ENCODE results near the gene FPR1. TPM values are rescaled to one million over a fixed set of nuclear protein-coding genes. Genes with fewer than 3 reads are reported as not detected.

The FPR1 gene
- total RNA-seq, 1 donor from 2014 or later: not detected

GRCh38 chr19:51706296-51706695 is 45.4 kb downstream of the FPR1 start:
- TF ChIP-seq CTCF (IDR thresholded peaks at IDR 0.05; ENCODE audit: insufficient read depth, low read length, poor library complexity, severe bottlenecking): no peak
- H3K4me3 ChIP-seq (ENCODE audit: low read depth, low read length): no peak overlapping the region
- DNase-seq (ENCODE audit: low read depth): no peak
- no peaks in the 10 kb centered on the region for H3K27me3 ChIP-seq (ENCODE audit: control insufficient read depth, insufficient read depth, low read length)
- H3K36me3 ChIP-seq (ENCODE audit: control insufficient read depth, insufficient read depth, low read length): peaks cover 5% of the 10 kb centered on the region

DNA sequence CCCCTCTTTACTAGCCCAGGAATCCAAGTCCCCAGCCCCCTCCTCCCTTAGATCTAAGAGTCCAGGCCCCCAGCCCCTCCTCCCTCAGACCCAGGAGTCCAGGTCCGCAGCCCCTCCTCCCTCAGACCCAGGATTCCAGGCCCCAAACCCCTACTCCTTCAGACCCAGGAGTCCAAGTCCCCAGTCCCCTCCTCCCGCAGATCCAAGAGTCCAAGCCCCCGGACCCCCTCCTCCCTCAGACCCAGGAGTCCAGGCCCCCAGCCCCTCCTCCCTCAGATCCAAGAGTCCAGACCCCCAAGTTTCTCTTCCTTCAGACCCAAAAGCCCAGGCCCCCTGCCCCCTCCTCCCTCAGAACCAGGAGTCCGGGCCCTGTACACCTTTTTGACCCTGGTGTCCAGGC is 47.1 kb downstream of the FPR1 start:
- Histone ChIP-seq H3K36me3 (ENCODE audit: control insufficient read depth, insufficient read depth, low read length) (peaks cover 5% of the 10 kb centered on the region), H3K27me3 (ENCODE audit: control insufficient read depth, insufficient read depth, low read length) (no peaks in the 10 kb centered on the region), H3K4me3 (ENCODE audit: low read depth, low read length) (peak overlapping the region; percentile 60)
- DNase-seq (ENCODE audit: low read depth): no peak
- no peak for TF ChIP-seq CTCF (IDR thresholded peaks at IDR 0.05; ENCODE audit: insufficient read depth, low read length, poor library complexity, severe bottlenecking)

DNA sequence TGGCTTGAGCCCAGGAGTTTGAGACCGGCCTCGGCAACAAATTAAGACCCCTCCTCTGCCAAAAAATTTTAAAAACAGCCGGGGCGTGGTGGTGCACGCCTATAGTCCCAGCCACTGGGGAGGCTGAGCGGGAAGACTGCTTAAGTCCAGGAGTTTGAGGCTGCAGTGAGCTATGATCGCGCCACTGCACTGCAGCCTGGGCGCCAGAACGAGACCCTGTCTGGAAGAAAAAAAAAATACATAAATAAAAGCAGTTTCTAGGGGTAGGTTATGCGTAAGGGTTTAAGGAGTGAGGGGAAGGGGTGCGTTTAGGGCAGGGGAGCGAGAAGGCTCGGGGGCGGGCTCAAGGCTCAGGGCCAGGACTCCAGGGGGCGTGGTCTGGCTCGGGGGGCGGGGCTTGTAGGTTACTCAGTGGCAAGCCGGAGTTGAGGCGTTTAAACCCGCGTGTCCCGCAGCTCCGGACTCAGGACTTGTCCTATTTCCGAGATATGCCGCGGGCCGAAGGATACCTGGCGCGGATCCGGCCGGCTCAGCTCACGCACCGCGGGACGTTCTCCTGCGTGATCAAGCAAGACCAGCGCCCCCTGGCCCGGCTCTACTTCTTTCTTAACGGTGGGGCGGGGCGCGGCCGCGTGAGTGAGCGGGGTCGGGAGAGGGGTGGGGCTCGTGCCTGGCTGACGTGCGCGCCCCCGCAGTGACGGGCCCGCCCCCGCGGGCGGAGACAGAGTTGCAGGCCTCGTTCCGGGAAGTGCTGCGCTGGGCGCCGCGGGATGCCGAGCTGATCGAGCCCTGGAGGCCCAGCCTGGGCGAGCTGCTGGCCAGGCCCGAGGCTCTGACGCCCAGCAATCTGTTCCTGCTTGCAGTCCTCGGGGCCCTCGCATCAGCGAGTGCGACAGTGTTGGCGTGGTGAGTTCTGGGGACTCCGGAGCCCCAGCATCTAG is 47.8 kb downstream of the FPR1 start:
- DNase-seq (ENCODE audit: low read depth): no peak
- Histone ChIP-seq H3K36me3 (ENCODE audit: control insufficient read depth, insufficient read depth, low read length) (peaks cover 5% of the 10 kb centered on the region), H3K4me3 (ENCODE audit: low read depth, low read length) (peak overlapping the region; percentile 60), H3K27me3 (ENCODE audit: control insufficient read depth, insufficient read depth, low read length) (no peaks in the 10 kb centered on the region)
- peak; percentile 40 for TF ChIP-seq CTCF (IDR thresholded peaks at IDR 0.05; ENCODE audit: insufficient read depth, low read length, poor library complexity, severe bottlenecking)

DNA sequence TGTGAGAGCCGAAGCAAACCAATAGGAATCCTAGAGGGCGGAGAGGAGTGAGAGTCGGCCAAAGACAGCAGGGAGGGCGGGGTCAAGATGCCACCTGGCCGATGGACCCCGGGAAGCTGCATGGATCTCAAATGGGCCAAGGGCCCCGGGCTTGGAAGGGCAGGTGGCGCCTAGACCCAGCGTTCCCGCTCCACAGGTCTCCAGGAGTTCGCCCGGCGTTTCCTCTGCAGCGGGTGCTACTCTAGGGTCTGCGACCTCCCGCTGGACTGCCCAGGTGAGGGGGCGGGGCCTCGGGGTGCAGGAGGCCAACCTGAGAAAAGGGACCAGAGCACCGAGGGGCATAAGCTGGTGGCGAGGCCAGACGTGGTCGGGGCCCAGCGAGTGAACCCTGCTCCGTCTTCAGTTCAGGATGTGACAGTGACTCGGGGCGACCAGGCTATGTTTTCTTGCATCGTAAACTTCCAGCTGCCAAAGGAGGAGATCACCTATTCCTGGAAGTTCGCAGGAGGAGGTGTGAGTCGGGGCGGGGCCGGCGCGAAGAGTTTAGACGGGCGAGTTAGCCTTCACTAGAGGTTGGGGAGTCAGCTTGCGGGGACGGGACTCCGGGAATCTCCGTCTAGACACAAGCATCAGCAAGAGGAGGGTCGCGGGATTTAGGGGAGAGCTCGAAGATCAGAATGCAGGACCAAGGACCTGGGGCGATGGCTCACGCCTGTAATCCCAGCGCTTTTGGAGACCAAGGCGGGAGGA is 48.7 kb downstream of the FPR1 start:
- Histone ChIP-seq H3K4me3 (ENCODE audit: low read depth, low read length) (no peak overlapping the region), H3K27me3 (ENCODE audit: control insufficient read depth, insufficient read depth, low read length) (no peaks in the 10 kb centered on the region), H3K36me3 (ENCODE audit: control insufficient read depth, insufficient read depth, low read length) (peaks cover 7% of the 10 kb centered on the region)
- TF ChIP-seq CTCF (IDR thresholded peaks at IDR 0.05; ENCODE audit: insufficient read depth, low read length, poor library complexity, severe bottlenecking): no peak
- no peak for DNase-seq (ENCODE audit: low read depth)

DNA sequence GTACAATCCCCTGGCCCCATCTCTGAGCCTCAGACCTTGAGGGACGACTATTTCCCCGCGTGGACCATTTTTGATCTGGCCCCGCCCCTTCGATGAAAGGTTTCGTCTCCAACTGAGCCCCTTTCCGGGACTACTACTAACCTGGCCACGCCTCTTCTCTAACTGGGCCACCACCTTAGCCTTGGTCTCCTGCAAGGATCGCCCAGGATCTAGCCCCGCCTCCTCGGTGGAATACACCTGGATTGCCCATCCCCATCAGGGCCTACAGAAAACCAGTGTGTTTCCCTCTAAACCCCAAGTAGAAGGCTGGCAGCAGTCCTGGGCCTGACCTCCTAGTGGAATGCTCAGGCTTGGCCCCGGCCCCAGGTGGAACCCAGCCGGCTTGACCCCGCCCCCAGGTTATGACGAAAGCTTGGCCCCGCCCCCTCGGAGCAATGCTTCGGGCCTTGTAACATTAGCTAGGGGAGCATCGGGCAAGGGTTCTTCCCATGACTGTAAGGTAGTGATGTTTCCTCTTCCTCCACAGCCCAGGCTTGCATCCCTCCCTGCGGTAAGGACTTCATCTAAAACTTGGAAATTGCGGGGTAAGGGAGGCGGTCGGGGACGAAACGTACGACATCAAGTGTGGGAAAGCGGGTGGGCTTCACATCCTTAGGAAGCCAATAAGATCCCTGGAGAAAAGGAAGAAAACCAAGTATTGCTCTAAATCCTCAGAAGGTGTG is 49.4 kb downstream of the FPR1 start:
- no peak for DNase-seq (ENCODE audit: low read depth)
- Histone ChIP-seq H3K36me3 (ENCODE audit: control insufficient read depth, insufficient read depth, low read length) (peaks cover 5% of the 10 kb centered on the region), H3K27me3 (ENCODE audit: control insufficient read depth, insufficient read depth, low read length) (no peaks in the 10 kb centered on the region), H3K4me3 (ENCODE audit: low read depth, low read length) (no peak overlapping the region)
- TF ChIP-seq CTCF (IDR thresholded peaks at IDR 0.05; ENCODE audit: insufficient read depth, low read length, poor library complexity, severe bottlenecking): no peak
